DMS 273 (cell line): ENCODE results near the gene CPB1.

Experiments used
- DNase-seq: peaks from one replicate; lab custom pipeline; 2025; ENCODE audit not compliant: unreplicated experiment; lab: John Stamatoyannopoulos, UW

CPB1 gene

GRCh38 chr3:148881286-148881685 is 53.7 kb downstream of the CPB1 start:
- DNase-seq, result no peak

DNA sequence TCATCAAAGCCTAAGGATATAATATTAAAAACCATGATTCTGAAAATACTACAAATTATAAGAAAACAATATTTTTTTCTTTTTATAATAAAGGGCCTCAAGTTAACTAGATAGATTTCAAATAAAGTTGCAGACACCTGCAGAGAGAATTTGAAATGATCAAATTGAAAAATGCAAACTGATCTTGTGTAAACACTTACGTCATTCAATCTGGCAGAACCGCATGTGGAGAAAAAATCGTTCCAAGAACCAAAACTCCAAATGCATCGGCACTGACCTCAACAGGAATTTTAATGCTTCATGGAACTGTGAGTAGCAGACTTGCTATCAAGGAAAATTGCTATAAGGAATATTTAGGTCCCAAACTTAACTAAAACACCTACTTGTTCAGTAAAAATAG is 54.7 kb downstream of the CPB1 start:
- DNase-seq, result peak; percentile 83

GRCh38 chr3:148883163-148883562 is 55.6 kb downstream of the CPB1 start:
- DNase-seq, result peak; percentile 19

DNA sequence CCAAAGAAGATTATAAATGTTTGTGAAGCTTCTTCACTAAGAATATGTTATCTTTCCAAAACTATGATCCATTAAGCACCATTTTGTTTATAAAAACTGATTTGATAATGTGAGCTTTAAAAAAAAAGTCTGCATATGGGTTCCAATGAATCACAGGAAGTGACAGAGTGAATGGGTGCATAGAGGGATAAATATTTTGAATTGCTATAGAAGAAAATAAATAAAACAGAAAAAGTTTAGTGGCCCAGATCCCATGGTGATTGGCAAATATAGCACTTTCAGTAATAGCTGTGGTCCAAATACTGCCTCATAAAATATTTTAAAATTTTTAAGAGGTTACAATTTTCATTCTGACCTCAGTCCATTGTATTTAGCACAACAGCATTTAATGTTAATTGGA is 56.6 kb downstream of the CPB1 start:
- no peak for DNase-seq

DNA sequence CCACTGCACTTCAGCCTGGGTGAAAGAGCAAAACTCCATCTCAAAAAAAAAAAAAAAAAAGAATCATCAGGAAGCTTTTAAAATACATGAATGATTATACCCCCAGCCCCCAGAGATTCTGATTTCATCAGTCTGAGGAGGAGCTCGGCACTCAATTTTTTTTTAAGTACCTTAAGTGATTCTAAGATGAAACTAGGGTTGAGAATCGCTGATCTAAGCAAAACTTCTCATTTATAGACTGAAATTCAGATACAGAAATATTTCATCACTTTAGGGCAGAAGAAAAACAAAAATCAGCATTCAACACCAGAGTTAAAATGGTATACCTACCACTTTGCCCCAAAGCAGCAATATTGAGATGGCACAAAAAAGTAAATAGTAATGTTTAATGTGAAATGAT is 62.2 kb downstream of the CPB1 start:
- DNase-seq, result no peak

GRCh38 chr3:148896062-148896461 is 68.5 kb downstream of the CPB1 start:
- DNase-seq, result no peak

DNA sequence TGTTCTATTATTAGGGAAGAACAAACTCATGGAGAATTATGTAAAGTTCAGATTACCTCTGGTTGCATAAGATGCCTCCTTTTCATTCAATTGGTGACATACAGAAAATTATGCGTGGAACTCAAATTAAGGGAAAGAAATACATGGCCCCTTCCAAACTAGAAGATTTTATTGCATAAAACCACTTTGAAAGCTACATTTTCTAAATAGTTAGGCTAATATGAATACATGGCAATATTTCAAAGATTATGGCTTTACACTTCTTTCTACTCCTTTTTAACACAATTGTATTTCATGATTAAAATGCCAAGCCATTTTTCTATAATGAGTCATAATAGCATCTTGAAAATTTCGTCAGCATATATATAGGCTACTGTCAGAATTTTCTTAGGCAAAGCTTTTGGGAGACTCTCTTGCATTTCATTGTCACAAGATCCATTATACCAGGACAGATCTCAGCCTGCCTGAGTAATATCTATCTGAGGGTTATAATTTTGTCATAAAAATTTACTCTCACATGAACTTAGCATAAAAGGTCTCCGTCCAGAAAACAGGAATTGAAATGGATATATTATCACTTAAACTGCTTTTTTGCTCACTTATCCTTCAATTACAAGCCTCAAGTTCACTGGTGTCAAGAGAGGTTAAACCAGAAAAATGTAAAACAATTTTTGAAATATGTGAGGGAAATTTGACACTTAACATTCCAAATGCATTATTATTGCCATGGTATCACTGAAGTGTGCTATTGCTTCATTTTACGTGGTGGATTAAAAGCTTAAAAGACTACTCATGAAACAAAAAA is 74.6 kb downstream of the CPB1 start:
- no peak for DNase-seq

DNA sequence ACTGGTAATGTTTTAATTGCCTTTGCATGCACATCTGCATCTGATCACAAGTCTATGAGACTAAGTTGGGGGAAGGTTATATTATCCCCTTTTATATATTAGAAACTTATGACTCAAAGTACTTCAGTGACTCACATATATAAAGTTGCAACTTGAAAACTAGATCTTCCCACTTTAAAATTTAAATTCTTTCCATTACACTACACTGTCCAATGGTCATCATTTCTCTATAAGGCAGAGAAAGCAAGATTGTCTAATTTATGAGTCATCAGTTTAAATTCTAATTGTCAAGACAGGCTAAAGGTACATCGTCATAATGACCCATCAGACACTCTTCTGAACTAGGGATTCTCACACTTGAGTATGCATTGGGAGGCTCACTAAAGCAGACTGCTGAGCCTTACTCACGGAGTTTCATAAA is 75.4 kb downstream of the CPB1 start:
- DNase-seq, result no peak

DNA sequence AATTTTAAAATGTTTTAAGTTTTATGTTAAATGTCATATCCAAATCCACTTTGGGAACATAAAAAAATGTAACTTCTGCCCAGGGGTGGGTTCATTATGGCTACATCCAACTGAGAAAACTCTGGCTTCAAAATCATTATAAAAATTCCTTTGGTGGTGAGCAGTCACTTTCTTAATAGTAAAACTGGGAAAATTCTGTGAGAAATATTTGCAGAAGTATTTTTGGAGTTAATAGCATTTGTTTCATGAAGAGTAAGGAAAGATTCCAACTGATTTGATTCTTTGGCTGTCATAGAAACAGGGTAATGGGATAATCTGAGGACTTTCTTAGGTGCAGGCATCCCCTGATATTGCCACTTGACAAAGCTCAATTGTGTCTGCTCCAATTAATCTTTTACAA is 76.3 kb downstream of the CPB1 start:
- DNase-seq, result no peak

GRCh38 chr3:148906667-148907066 is 79.1 kb downstream of the CPB1 start:
- no peak for DNase-seq
